Hepatocyte (in vitro differentiated cells): ENCODE measurements around the gene SMG9. TPM values are rescaled to one million over a fixed set of nuclear protein-coding genes. Genes with fewer than 3 reads are reported as not detected.

Experiments used
- DNase-seq: peaks from one replicate; pipeline ENCODE4 v3.0.0-alpha.2; 2016; ENCODE audit warnings: low spot score
- H2AFZ ChIP-seq: fragments of 200-600 bp; sonication (generic); 2 replicates; pipeline ENCODE4 v1.6.0; 2016; ENCODE audit warnings: antibody characterized with exemption, mild to moderate bottlenecking
- H3K27ac ChIP-seq: fragments of 200-600 bp; sonication (generic); 2 replicates; pipeline ENCODE4 v1.5.1; 2016; ENCODE audit warnings: mild to moderate bottlenecking
- H3K27me3 ChIP-seq: fragments of 200-600 bp; sonication (generic); 2 replicates; pipeline ENCODE4 v1.6.1; 2016
- H3K36me3 ChIP-seq: fragments of 200-600 bp; sonication (generic); replicated peaks from 2 replicates; pipeline ENCODE4 v1.5.1; 2016; ENCODE audit warnings: low read depth; ENCODE audit not compliant: insufficient read depth
- H3K4me1 ChIP-seq: fragments of 200-600 bp; sonication (generic); 2 replicates; pipeline ENCODE4 v1.5.1; 2016; ENCODE audit warnings: mild to moderate bottlenecking, moderate library complexity; ENCODE audit not compliant: insufficient read depth
- H3K4me2 ChIP-seq: fragments of 200-600 bp; sonication (generic); 2 replicates; pipeline ENCODE4 v1.6.0; 2016
- H3K4me3 ChIP-seq: fragments of 200-600 bp; sonication (generic); 2 replicates; pipeline ENCODE4 v1.5.1; 2016; ENCODE audit warnings: mild to moderate bottlenecking
- H3K79me2 ChIP-seq: fragments of 200-600 bp; sonication (generic); 2 replicates; pipeline ENCODE4 v1.6.0; 2017; ENCODE audit warnings: mild to moderate bottlenecking
- H3K9me2 ChIP-seq: fragments of 200-600 bp; sonication (generic); replicated peaks from 2 replicates; pipeline ENCODE4 v1.6.0; 2017; ENCODE audit warnings: mild to moderate bottlenecking; ENCODE audit not compliant: insufficient read depth
- H3K9me3 ChIP-seq: fragments of 200-600 bp; sonication (generic); 2 replicates; pipeline ENCODE4 v1.5.1; 2016; ENCODE audit warnings: low read depth, mild to moderate bottlenecking
- H4K20me1 ChIP-seq: fragments of 200-600 bp; sonication (generic); 2 replicates; pipeline ENCODE4 v1.6.0; 2016; ENCODE audit warnings: mild to moderate bottlenecking; ENCODE audit not compliant: insufficient read depth, poor library complexity, severe bottlenecking
- EZH2 ChIP-seq: fragments of 200-600 bp; sonication (generic); IDR thresholded peaks from 2 replicates; pipeline ENCODE4 v1.6.1; 2016; ENCODE audit warnings: antibody characterized with exemption, mild to moderate bottlenecking, borderline replicate concordance
- EZH2phosphoT487 ChIP-seq: fragments of 200-600 bp; sonication (generic); IDR thresholded peaks from one replicate; pipeline ENCODE4 v1.6.1; 2018; ENCODE audit warnings: antibody characterized with exemption, mild to moderate bottlenecking, low read depth, moderate library complexity; ENCODE audit not compliant: unreplicated experiment, severe bottlenecking
- WGBS: methylation state at CpG from one replicate; pipeline ENCODE4 v1.1.6; 2016; ENCODE audit warnings: low lambda C conversion rate; ENCODE audit errors: missing lambda C conversion rate; 5-methylcytosine and 5-hydroxymethylcytosine counted together
- polyA plus RNA-seq: library from polyadenylated mRNA; unstranded; fragments of >200 nt; fragmentation: Nextera tagmentation; extraction: Ambion mirVana; gene quantifications from 2 replicates; pipeline ENCODE4 v1.2.1, GENCODE V29; 2016
- total RNA-seq: library from RNA; depleted of rRNA; stranded (reverse); fragments of >200 nt; gene quantifications from 2 replicates; pipeline ENCODE4 v1.2.3, GENCODE V29; 2014
- TF ChIP-seq, protein P1 (sequence below): fragments of 200-600 bp; sonication (generic); IDR thresholded peaks from 2 replicates; pipeline ENCODE4 v1.5.1; 2016; ENCODE audit warnings: antibody characterized with exemption, mild to moderate bottlenecking; ENCODE audit not compliant: poor library complexity

SMG9 gene
- total and polyA plus RNA-seq, 2 experiments from 2014 or later, result 16.1 to 34.9 TPM

GRCh38 chr19:43738780-43739211, 16.0 kb downstream of the SMG9 start:
- Histone ChIP-seq H3K79me2 (no peaks in the 10 kb centered on the region), H3K36me3 (peaks cover 4% of the 10 kb centered on the region), H3K4me3 (no peak overlapping the region), H3K27me3 (no peaks in the 10 kb centered on the region), H2AFZ (no peak overlapping the region), H4K20me1 (no peaks in the 10 kb centered on the region), H3K27ac (no peak overlapping the region), H3K9me2 (no peaks in the 10 kb centered on the region), H3K4me2 (no peak overlapping the region), H3K4me1 (no peaks in the 10 kb centered on the region), H3K9me3 (no peaks in the 10 kb centered on the region)
- DNase-seq, result no peak
- no peak for TF ChIP-seq EZH2phosphoT487
- TF ChIP-seq, protein P1, sequence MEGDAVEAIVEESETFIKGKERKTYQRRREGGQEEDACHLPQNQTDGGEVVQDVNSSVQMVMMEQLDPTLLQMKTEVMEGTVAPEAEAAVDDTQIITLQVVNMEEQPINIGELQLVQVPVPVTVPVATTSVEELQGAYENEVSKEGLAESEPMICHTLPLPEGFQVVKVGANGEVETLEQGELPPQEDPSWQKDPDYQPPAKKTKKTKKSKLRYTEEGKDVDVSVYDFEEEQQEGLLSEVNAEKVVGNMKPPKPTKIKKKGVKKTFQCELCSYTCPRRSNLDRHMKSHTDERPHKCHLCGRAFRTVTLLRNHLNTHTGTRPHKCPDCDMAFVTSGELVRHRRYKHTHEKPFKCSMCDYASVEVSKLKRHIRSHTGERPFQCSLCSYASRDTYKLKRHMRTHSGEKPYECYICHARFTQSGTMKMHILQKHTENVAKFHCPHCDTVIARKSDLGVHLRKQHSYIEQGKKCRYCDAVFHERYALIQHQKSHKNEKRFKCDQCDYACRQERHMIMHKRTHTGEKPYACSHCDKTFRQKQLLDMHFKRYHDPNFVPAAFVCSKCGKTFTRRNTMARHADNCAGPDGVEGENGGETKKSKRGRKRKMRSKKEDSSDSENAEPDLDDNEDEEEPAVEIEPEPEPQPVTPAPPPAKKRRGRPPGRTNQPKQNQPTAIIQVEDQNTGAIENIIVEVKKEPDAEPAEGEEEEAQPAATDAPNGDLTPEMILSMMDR, result no peak
- TF ChIP-seq EZH2, result no peak
- 79% methylated on average over 5 of the region's 5 CpGs for WGBS

GRCh38 chr19:43735957-43736356, 18.8 kb downstream of the SMG9 start:
- no peak overlapping the region for H3K4me2 ChIP-seq
- H3K79me2 ChIP-seq, result no peaks in the 10 kb centered on the region
- no peaks in the 10 kb centered on the region for H3K4me1 ChIP-seq
- TF ChIP-seq EZH2, result no peak
- TF ChIP-seq, protein P1, result no peak
- TF ChIP-seq EZH2phosphoT487, result no peak
- no peak overlapping the region for H3K4me3 ChIP-seq
- H3K27ac ChIP-seq, result no peak overlapping the region
- no peaks in the 10 kb centered on the region for H4K20me1 ChIP-seq
- DNase-seq, result no peak
- H3K27me3 ChIP-seq, result no peaks in the 10 kb centered on the region
- H3K36me3 ChIP-seq, result peaks cover 4% of the 10 kb centered on the region
- no peaks in the 10 kb centered on the region for H3K9me2 ChIP-seq
- no peaks in the 10 kb centered on the region for H3K9me3 ChIP-seq
- H2AFZ ChIP-seq, result no peak overlapping the region

GRCh38 chr19:43735013-43735412, 19.7 kb downstream of the SMG9 start:
- Histone ChIP-seq H3K4me2 (no peak overlapping the region), H3K27me3 (no peaks in the 10 kb centered on the region), H3K4me1 (no peaks in the 10 kb centered on the region), H4K20me1 (no peaks in the 10 kb centered on the region), H3K27ac (no peak overlapping the region), H3K4me3 (no peak overlapping the region), H3K9me3 (no peaks in the 10 kb centered on the region), H2AFZ (no peak overlapping the region), H3K9me2 (no peaks in the 10 kb centered on the region), H3K36me3 (peaks cover 4% of the 10 kb centered on the region), H3K79me2 (no peaks in the 10 kb centered on the region)
- no peak for DNase-seq
- 96% methylated on average over 6 of the region's 6 CpGs for WGBS
- TF ChIP-seq EZH2phosphoT487 (no peak), EZH2 (no peak)

- no peak for DNase-seq
- no peak overlapping the region for H3K4me3 ChIP-seq
- no peaks in the 10 kb centered on the region for H4K20me1 ChIP-seq
- H3K27me3 ChIP-seq, result no peaks in the 10 kb centered on the region
- no peaks in the 10 kb centered on the region for H3K9me3 ChIP-seq
- H3K9me2 ChIP-seq, result no peaks in the 10 kb centered on the region
- 88% methylated on average over 1 of the region's 1 CpG for WGBS
- H3K4me2 ChIP-seq, result no peak overlapping the region
- H3K4me1 ChIP-seq, result no peaks in the 10 kb centered on the region
- H2AFZ ChIP-seq, result no peak overlapping the region
- TF ChIP-seq EZH2phosphoT487 (no peak), EZH2 (no peak)
- TF ChIP-seq, protein P1, result no peak
- H3K27ac ChIP-seq, result no peak overlapping the region
- peaks cover 4% of the 10 kb centered on the region for H3K36me3 ChIP-seq
- no peaks in the 10 kb centered on the region for H3K79me2 ChIP-seq
Observed at GRCh38 chr19:43731846-43732245, 22.9 kb downstream of the SMG9 start.
